HAP-1 (cell line): ENCODE measurements around the gene PPCS.
"Not testable (repeated sequence)": the region's sequence is repeated elsewhere in the genome, so short reads cannot be mapped to it uniquely, and the experiment has no call there.

Experiments used
- DNase-seq, 2 experiments: peaks; one replicate each; pipeline ENCODE4 v3.0.0-alpha.2; 2016 to 2020; ENCODE audit warnings: low spot score in 2 of 2
- H3K27me3 ChIP-seq: fragments of 250-450 bp; sonication (Bioruptor Pico); 2 replicates; pipeline ENCODE4 v1.5.1; 2020; ENCODE audit warnings: low read depth, mild to moderate bottlenecking, moderate library complexity
- H3K36me3 ChIP-seq: fragments of 250-450 bp; sonication (Bioruptor Pico); replicated peaks from 2 replicates; pipeline ENCODE4 v1.5.1; 2020; ENCODE audit warnings: mild to moderate bottlenecking
- H3K4me1 ChIP-seq: fragments of 250-450 bp; sonication (Bioruptor Pico); 2 replicates; pipeline ENCODE4 v1.5.1; 2020; ENCODE audit warnings: mild to moderate bottlenecking
- H3K4me3 ChIP-seq: fragments of 250-450 bp; sonication (Bioruptor Pico); 2 replicates; pipeline ENCODE4 v1.5.1; 2020; ENCODE audit warnings: mild to moderate bottlenecking, moderate library complexity
- H3K9me3 ChIP-seq: fragments of 250-450 bp; sonication (Bioruptor Pico); 2 replicates; pipeline ENCODE4 v1.5.1; 2020; ENCODE audit warnings: mild to moderate bottlenecking, moderate library complexity
- in situ Hi-C: fragments of 300-500 bp; cut with MboI; formaldehyde crosslinking; loops from 3 replicates; pipeline ENCODE4 v1.14.3; 2020; ENCODE audit warnings: low sequenced_read_pairs, inconsistent platforms, mixed read lengths

PPCS gene

GRCh38 chr1:42462828-42463763, 6.8 kb downstream of the PPCS start, which contains the start of gene CCDC30:
TSS of gene CCDC30 (plus strand) at chr1:42463286. CDS start at chr1:42480552, 17,266 bp downstream.
- Histone ChIP-seq H3K4me3 (peak within 1 kb of the TSS; percentile 27), H3K27me3 (no peaks in the 10 kb centered on the region), H3K4me1 (peaks cover 5% of the 10 kb centered on the region; the same call in 1 of the 2 replicates), H3K36me3 (peaks cover 14% of the 10 kb centered on the region), H3K9me3 (no peaks in the 10 kb centered on the region)
- in situ Hi-C loops, result no loop called here
- DNase-seq, result peak; percentile 92 to 95

- H3K4me1 ChIP-seq, result peaks cover 5% of the 10 kb centered on the region; the same call in 1 of the 2 replicates
- H3K36me3 ChIP-seq, result peaks cover 7% of the 10 kb centered on the region; the same call in 1 of the 2 replicates
- in situ Hi-C loops, result no loop called here
- no peak for DNase-seq
- no peaks in the 10 kb centered on the region for H3K27me3 ChIP-seq
- H3K4me3 ChIP-seq, result no peak overlapping the region
- H3K9me3 ChIP-seq, result no peaks in the 10 kb centered on the region
Measured at GRCh38 chr1:42463921-42464320, 7.6 kb downstream of the PPCS start.

DNA sequence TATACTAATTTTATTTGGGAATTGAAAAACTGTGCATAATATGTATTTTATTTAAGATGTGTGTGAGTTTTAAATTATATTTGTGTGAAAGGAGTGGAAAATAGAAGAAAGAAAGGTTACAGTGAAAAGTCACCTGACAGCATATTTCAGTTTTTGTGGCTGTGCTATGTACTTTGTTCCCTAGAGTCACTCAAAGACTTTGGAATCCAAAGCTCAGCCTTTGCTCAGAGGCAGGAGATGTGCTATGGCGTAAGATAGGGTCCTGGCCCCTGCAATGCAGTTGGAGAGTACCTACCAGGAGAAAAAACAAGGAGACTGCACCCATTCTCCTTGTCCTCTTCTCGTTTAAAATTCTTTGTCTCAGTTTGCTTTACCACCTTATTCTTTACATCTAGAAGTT, 9.7 kb downstream of the PPCS start:
- no peak for DNase-seq
- peaks cover 5% of the 10 kb centered on the region for H3K4me1 ChIP-seq
- H3K9me3 ChIP-seq, result no peaks in the 10 kb centered on the region
- no peak overlapping the region for H3K4me3 ChIP-seq
- H3K27me3 ChIP-seq, result 0 out of 2 replicates have a peak, but pooled peaks cover 2% of the 10 kb centered on the region
- in situ Hi-C loops, result no loop called here
- H3K36me3 ChIP-seq, result no peaks in the 10 kb centered on the region

DNA sequence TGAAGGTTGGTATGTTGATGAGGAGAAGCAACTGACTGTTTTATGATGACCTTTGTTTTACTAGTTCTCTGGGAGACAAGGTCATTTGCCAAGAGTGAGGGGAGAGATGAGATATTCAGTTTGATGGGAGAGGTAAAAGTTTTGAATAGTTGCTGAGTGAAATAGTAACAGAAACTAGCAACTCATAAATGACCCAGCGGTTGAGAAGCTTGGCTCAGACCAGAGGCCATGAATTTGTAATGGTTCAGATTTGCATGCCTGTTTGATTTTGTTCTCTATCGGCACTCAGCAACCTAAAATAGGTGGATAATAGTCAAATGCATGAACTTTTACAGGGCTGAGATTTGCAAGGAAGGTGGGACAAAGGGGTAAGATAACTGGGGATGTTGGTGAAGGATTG, 13.4 kb downstream of the PPCS start:
- no peaks in the 10 kb centered on the region for H3K36me3 ChIP-seq
- no peak overlapping the region for H3K4me3 ChIP-seq
- H3K9me3 ChIP-seq, result no peaks in the 10 kb centered on the region
- peaks cover 11% of the 10 kb centered on the region for H3K27me3 ChIP-seq
- no peaks in the 10 kb centered on the region; the same call in 1 of the 2 replicates for H3K4me1 ChIP-seq
- no peak for DNase-seq
- in situ Hi-C loops, result no loop called here

GRCh38 chr1:42476605-42477004, 20.3 kb downstream of the PPCS start:
- DNase-seq, result no peak
- Histone ChIP-seq H3K27me3 (peaks cover 9% of the 10 kb centered on the region), H3K4me1 (no peaks in the 10 kb centered on the region), H3K9me3 (no peaks in the 10 kb centered on the region), H3K36me3 (no peaks in the 10 kb centered on the region), H3K4me3 (no peak overlapping the region)
- in situ Hi-C loops, result no loop called here

DNA sequence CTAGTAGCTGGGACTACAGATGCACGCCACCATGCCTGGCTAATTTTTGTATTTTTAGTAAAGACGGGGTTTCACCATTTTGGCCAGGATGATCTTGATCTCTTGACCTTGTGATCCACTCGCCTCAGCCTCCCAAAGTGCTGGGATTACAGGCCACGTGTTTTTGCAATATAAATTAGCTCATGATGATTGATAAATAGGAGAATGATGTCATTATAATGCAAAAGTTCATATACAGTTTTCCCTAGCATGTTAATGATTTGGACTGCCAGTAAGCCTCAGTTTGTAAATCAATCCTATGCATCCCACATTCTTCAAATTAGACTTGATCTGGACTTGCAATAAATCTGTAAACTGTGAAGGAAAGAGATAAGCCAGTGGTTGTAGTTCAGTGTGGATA, 21.0 kb downstream of the PPCS start:
- H3K9me3 ChIP-seq, in situ Hi-C loops, H3K27me3 ChIP-seq, DNase-seq, H3K36me3 ChIP-seq, H3K4me3 ChIP-seq, H3K4me1 ChIP-seq: not testable (repeated sequence)

GRCh38 chr1:42477775-42478174, 21.4 kb downstream of the PPCS start:
- Histone ChIP-seq H3K36me3 (no peaks in the 10 kb centered on the region), H3K4me3 (no peak overlapping the region), H3K27me3 (peaks cover 4% of the 10 kb centered on the region), H3K4me1 (no peaks in the 10 kb centered on the region), H3K9me3 (no peaks in the 10 kb centered on the region)
- in situ Hi-C loops, result no loop called here
- DNase-seq, result no peak

DNA sequence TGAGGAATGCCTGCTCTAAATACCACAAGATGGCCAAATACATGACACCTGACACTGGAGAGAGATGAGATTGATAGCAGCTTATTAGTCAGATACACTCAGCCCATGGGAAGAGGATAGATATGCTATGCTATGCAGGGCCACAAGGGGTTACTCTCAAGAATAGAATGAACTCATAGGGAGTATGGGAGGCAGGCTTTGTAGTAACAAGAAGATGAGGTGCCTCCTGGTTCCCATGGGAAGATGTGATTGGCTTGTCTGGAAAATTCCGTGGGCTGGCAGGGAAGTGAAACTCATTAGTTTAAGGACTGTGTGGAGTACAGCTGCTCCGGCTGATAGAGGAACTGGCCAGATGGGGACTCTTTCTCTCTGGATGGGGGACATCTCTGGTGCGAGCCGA, 23.3 kb downstream of the PPCS start:
- H3K9me3 ChIP-seq, result no peaks in the 10 kb centered on the region
- no peaks in the 10 kb centered on the region for H3K27me3 ChIP-seq
- H3K36me3 ChIP-seq, result no peaks in the 10 kb centered on the region
- peak in 1 of 2 experiments; percentile 6 for DNase-seq
- no peak overlapping the region for H3K4me3 ChIP-seq
- no peaks in the 10 kb centered on the region for H3K4me1 ChIP-seq
- in situ Hi-C loops, result no loop called here

GRCh38 chr1:42480921-42481320, 24.6 kb downstream of the PPCS start:
- peaks cover 5% of the 10 kb centered on the region; the same call in 1 of the 2 replicates for H3K27me3 ChIP-seq
- in situ Hi-C loops, result no loop called here

DNA sequence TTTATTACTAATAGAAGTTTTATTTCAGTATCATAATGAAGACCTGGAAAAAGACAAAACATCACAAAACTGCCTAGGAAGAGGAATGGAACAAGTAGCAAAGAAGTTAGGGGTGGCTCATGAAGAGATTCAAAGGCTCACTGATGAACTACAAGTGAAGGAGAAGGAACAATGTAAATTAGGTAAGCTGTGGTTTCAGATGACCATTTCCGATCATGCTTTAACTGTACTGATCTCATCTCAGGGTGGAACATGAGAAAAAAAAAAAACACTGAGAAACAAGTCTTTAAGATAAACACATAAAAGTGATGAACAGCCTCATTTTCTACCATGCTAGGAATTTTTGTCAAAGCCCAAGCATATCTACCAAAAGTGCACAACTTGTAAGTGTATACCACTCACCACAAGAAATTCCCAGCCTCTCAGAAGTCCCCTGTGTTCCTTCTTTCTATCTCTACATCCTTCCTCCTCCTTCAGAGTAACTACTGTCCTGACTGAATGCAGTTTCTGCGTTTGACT, 26.4 kb downstream of the PPCS start:
- no peaks in the 10 kb centered on the region for H3K36me3 ChIP-seq
- no peak for DNase-seq
- H3K9me3 ChIP-seq, result no peaks in the 10 kb centered on the region
- peaks cover 9% of the 10 kb centered on the region; the same call in 1 of the 2 replicates for H3K27me3 ChIP-seq
- no peak overlapping the region for H3K4me3 ChIP-seq
- in situ Hi-C loops, result no loop called here
- no peaks in the 10 kb centered on the region for H3K4me1 ChIP-seq

More at GRCh38 chr1:42480921-42481320, 24.6 kb downstream of the PPCS start:
- no peaks in the 10 kb centered on the region for H3K9me3 ChIP-seq
- no peaks in the 10 kb centered on the region for H3K4me1 ChIP-seq
- H3K4me3 ChIP-seq, result no peak overlapping the region
- DNase-seq, result no peak
- H3K36me3 ChIP-seq, result no peaks in the 10 kb centered on the region

- no peak for DNase-seq
- in situ Hi-C loops, result no loop called here
Measured at GRCh38 chr1:42484382-42484781, 28.0 kb downstream of the PPCS start.

DNA sequence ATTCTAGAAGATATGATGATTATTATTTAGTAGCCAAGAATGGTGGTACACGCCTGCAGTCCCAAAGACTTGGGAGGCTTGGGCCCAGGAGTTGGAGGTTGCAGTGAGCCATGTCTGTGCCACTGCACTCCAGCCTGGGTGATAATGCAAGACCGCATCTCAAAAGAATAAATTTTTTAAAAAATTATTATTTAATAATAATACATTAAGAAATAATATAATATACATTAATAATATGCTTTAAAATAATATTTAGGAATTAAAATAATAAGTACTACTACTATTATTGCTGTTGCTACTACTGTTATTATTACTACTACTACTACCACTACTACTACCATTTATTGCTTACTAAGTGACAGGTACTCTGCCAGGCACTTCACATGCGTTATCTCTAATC, 33.9 kb downstream of the PPCS start:
- in situ Hi-C loops, result no loop called here
- H3K4me3 ChIP-seq, result no peak overlapping the region
- no peaks in the 10 kb centered on the region for H3K4me1 ChIP-seq
- DNase-seq, result no peak
- H3K36me3 ChIP-seq, result no peaks in the 10 kb centered on the region
- H3K9me3 ChIP-seq, result no peaks in the 10 kb centered on the region
- peaks cover 9% of the 10 kb centered on the region; the same call in 1 of the 2 replicates for H3K27me3 ChIP-seq

More at GRCh38 chr1:42484382-42484781, 28.0 kb downstream of the PPCS start:
- no peaks in the 10 kb centered on the region for H3K36me3 ChIP-seq
- no peaks in the 10 kb centered on the region for H3K4me1 ChIP-seq
- H3K4me3 ChIP-seq, result no peak overlapping the region
- no peaks in the 10 kb centered on the region for H3K9me3 ChIP-seq
- H3K27me3 ChIP-seq, result peaks cover 9% of the 10 kb centered on the region; the same call in 1 of the 2 replicates

DNA sequence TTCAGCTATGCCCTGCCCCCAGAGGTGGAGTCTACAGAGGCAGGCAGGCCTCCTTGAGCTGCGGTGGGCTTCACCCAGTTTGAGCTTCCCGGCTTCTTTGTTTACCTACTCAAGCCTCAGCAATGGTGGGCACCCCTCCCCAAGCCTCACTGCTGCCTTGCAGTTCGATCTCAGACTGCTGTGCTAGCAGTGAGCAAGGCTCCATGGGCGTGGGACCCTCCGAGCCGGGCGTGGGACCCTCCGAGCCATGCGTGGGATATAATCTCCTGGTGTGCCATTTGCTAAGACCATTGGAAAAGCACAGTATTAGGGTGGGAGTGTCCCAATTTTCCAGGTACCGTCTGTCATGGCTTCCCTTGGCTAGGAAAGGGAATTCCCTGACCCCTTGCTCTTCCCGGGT, 45.7 kb downstream of the PPCS start:
- H3K4me1 ChIP-seq, H3K36me3 ChIP-seq, DNase-seq, H3K4me3 ChIP-seq, H3K27me3 ChIP-seq, H3K9me3 ChIP-seq, in situ Hi-C loops: not testable (repeated sequence)

GRCh38 chr1:42504535-42505128, 48.3 kb downstream of the PPCS start:
- Histone ChIP-seq H3K4me3 (no peak overlapping the region), H3K27me3 (no peaks in the 10 kb centered on the region), H3K36me3 (no peaks in the 10 kb centered on the region), H3K9me3 (peaks cover 5% of the 10 kb centered on the region; the same call in 1 of the 2 replicates), H3K4me1 (no peaks in the 10 kb centered on the region)
- in situ Hi-C loops, result no loop called here
- DNase-seq, result no peak
